Measurements from ENCODE around the gene SLC29A3. TPM values are rescaled to one million over a fixed set of nuclear protein-coding genes. Genes with fewer than 3 reads are reported as not detected.

The SLC29A3 gene
- total RNA-seq, 1 donor from 2014 or later, result 5.3 TPM

DNA sequence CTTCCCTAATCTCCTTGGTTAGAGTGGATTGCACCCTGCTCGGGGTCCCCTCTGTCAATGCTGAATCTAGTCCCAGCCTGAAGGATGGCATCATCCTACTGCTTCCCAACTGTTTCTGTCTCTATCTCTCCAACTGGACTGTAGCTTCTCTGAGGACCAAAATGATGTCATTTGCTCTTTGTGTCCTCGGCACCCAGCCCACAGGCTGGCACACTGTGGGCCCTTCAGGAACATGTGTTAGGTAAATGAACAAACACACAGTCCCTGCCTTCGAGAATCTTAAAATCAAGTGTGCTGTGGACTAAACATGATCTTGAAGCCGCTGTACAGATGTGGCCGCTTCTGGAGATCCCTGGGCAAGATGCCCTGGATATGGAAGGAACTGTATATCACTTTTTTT, 72.6 kb downstream of the SLC29A3 start:
- H3K9me3 Mint-ChIP-seq, result no peaks in the 10 kb centered on the region
- DNase-seq (ENCODE audit: low read depth, low spot score), result no peak
- H3K4me1 Mint-ChIP-seq, result peaks cover 6% of the 10 kb centered on the region
- TF ChIP-seq, protein P1, sequence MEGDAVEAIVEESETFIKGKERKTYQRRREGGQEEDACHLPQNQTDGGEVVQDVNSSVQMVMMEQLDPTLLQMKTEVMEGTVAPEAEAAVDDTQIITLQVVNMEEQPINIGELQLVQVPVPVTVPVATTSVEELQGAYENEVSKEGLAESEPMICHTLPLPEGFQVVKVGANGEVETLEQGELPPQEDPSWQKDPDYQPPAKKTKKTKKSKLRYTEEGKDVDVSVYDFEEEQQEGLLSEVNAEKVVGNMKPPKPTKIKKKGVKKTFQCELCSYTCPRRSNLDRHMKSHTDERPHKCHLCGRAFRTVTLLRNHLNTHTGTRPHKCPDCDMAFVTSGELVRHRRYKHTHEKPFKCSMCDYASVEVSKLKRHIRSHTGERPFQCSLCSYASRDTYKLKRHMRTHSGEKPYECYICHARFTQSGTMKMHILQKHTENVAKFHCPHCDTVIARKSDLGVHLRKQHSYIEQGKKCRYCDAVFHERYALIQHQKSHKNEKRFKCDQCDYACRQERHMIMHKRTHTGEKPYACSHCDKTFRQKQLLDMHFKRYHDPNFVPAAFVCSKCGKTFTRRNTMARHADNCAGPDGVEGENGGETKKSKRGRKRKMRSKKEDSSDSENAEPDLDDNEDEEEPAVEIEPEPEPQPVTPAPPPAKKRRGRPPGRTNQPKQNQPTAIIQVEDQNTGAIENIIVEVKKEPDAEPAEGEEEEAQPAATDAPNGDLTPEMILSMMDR (conservative IDR thresholded peaks at IDR 0.05), result no peak
- H3K27ac Mint-ChIP-seq (ENCODE audit: unreplicated experiment), result no peak overlapping the region
- H3K4me3 Mint-ChIP-seq, result no peak overlapping the region
- H3K27me3 Mint-ChIP-seq (ENCODE audit: low read depth), result peaks cover 27% of the 10 kb centered on the region
- H3K36me3 Mint-ChIP-seq (ENCODE audit: low read depth), result no peaks in the 10 kb centered on the region

DNA sequence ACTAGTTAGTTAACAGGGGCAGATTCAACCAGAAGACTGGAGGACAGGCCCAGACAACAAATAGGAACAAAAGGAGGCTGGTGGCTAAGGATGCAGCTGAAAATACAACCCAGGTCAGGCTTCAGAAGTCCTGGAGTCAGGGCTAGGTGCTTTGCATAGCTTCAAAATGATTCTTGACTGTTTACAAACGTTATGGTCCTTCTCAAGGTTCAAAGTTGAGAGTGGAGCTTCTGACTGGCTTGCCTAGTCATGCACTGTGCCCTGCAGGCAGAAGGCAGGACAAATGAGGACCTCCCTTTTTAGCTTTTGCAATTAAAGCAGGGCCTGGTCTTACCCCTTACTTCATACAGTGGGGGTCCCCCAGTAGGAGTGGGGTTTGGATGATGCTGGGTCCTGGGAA, 73.2 kb downstream of the SLC29A3 start:
- H3K27ac Mint-ChIP-seq (ENCODE audit: unreplicated experiment), result no peak overlapping the region
- TF ChIP-seq, protein P1 (conservative IDR thresholded peaks at IDR 0.05), result no peak
- peaks cover 6% of the 10 kb centered on the region for H3K4me1 Mint-ChIP-seq
- H3K36me3 Mint-ChIP-seq (ENCODE audit: low read depth), result no peaks in the 10 kb centered on the region
- DNase-seq (ENCODE audit: low read depth, low spot score), result no peak
- H3K9me3 Mint-ChIP-seq, result no peaks in the 10 kb centered on the region
- peaks cover 32% of the 10 kb centered on the region for H3K27me3 Mint-ChIP-seq (ENCODE audit: low read depth)
- no peak overlapping the region for H3K4me3 Mint-ChIP-seq

DNA sequence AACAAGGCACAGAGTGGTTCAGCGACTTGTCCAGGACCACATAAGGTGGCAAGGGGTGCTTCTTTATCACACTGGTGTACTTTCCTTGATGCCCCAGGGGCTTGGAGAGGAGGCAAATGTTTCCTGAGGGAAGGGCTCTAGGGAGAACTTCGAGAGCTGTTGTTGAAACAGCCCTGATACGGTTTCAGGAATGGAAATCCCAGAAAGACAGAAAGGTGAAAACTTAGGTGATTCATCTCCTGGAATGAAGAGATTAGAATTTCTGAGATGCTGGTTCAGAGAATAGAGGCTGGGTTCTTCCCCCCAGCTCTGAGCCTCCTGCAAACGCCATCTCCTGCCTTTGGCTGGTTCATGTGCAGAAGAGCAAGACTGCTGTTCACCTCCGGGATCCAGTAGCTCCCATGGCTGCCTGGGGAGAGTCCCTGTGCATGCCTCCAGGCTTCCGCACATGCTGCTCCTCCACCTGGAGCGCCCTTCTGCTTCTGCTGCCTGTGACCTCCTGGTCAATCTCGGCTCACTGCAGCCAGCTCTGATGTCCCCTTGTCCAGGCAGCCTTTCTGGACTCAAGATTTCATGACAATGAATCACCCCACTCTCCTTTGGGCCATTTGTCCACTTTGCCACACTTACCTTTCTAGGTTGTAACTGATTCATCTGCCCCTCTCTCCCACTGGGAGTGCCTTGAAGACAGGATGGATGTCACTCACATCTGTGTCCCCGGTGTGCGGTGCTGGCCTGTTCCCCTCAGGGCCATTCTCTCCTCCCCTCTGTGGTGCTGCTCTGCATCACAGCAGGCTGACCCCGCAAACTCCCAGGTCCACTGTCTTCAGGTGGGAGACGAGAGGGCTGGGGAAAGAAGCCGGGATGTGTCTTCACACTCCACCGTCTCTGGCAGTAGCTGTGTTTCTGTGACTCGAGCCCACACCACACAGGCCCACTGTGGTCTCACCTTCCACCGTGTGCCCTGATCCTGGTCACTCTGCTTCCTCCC, 74.0 kb downstream of the SLC29A3 start:
- H3K27ac Mint-ChIP-seq (ENCODE audit: unreplicated experiment), result no peak overlapping the region
- H3K27me3 Mint-ChIP-seq (ENCODE audit: low read depth), result peaks cover 40% of the 10 kb centered on the region
- no peaks in the 10 kb centered on the region for H3K36me3 Mint-ChIP-seq (ENCODE audit: low read depth)
- no peaks in the 10 kb centered on the region for H3K9me3 Mint-ChIP-seq
- no peak overlapping the region for H3K4me3 Mint-ChIP-seq
- peaks cover 7% of the 10 kb centered on the region for H3K4me1 Mint-ChIP-seq
- DNase-seq (ENCODE audit: low read depth, low spot score), result no peak
- TF ChIP-seq, protein P1 (conservative IDR thresholded peaks at IDR 0.05), result no peak

DNA sequence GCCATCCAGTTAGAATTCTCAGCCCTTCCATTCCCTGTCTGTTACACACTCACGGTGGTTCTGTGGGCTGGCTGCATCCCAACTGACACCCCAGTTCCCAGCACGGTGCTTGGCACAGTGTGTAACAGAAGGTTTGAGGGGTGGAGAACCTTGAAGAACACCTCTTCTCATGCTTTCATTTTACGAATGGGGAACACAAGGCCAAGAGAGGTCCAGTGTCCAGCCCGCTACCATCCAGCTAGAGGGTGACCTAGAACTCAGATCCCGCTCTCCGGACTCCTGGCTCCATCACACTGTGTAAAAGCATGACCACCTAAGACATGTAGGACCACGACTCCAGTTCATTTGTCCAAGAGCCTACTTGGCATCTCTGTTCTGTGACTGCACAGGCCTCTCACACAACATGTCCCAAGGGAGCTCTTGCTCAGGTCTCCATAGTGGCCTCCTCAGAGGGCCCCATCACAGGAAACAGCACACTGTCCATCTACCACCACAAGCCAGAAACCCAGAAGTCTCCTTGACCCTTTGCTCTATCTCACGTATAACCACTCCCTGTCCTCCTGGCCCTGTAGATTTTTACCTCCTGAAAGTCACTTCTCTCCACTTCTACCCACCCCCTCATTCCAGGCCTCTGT, 74.9 kb downstream of the SLC29A3 start:
- DNase-seq (ENCODE audit: low read depth, low spot score), result no peak
- H3K9me3 Mint-ChIP-seq, result no peaks in the 10 kb centered on the region
- peaks cover 48% of the 10 kb centered on the region for H3K27me3 Mint-ChIP-seq (ENCODE audit: low read depth)
- TF ChIP-seq, protein P1 (conservative IDR thresholded peaks at IDR 0.05), result no peak
- no peak overlapping the region for H3K27ac Mint-ChIP-seq (ENCODE audit: unreplicated experiment)
- H3K4me3 Mint-ChIP-seq, result no peak overlapping the region
- H3K4me1 Mint-ChIP-seq, result peaks cover 10% of the 10 kb centered on the region
- no peaks in the 10 kb centered on the region for H3K36me3 Mint-ChIP-seq (ENCODE audit: low read depth)

DNA sequence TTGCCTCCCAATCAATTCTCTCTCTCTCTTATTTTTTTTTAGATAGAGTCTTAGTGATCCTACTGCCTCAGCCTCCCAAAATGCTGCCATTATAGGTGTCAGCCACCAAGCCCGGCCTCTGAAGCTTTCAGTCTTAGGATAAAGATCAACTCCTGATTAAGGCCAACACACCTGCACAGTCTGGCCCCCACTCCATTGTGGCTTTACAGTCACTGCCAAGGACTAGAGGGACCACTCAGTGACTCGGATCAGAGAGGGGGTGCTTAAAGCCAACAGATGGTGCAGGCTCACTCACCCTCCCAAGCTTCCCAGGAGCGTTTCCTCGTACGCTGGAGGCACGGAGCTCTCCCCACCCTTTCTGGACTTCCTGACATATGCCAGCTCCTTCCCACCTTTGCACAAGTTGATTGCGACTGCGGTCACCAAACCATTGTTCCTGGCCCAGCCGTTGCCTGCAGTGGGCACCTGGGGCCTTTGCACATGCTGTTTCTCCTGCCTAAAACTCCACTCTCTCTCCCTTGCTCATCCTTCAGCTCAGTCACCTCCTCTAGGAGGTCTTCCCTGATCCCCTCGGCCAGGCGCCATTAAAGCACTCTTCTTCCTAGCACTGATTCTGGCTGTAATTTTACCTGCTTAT, 76.0 kb downstream of the SLC29A3 start:
- Mint-ChIP-seq H3K9me3 (no peaks in the 10 kb centered on the region), H3K4me1 (peaks cover 10% of the 10 kb centered on the region), H3K27ac (ENCODE audit: unreplicated experiment) (no peak overlapping the region), H3K27me3 (ENCODE audit: low read depth) (peaks cover 59% of the 10 kb centered on the region), H3K4me3 (no peak overlapping the region), H3K36me3 (ENCODE audit: low read depth) (no peaks in the 10 kb centered on the region)
- no peak for DNase-seq (ENCODE audit: low read depth, low spot score)
- TF ChIP-seq, protein P1 (conservative IDR thresholded peaks at IDR 0.05), result no peak

Measured in neural crest cell (in vitro differentiated cells).